ENCODE results near the gene SPDYC.
"Not testable (repeated sequence)": the region's sequence is repeated elsewhere in the genome, so short reads cannot be mapped to it uniquely, and the experiment has no call there.

The SPDYC gene

DNA sequence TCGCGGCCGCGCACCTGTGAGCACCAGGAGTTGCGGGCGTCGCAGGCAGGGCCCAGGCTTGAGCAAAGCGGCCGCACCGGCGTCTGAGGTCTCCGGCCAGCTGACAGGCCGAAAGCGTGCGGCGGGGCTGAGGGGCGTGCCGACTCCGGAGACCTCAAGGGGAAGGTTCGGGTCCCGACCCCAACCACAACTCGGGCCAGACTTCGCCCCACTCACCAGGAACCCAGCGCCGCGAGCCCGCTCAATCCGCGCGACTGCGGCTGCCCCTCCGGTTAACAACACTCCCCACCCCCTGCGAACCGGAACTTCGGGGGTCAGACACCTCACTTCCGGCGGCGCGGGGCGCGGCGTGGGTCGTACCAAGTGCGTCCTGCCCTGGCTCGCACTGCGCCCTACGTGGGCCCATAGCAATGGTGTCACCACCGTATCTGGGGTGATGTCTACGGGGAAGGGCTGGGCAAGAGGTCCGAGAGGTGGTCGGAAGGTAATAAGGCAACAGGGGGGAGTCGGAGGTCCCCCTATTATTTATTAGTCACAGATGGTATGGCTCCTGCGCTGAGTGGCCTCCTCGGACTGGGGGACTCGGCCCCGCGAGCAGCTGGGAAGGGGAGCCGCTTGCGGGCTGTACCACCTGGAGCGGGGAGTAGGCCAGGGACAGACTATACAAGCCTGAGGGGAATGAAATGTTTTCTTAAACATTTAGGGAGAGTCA is 35.6 kb upstream of the SPDYC start, which contains the start of gene SYVN1:
SYVN1 (minus strand) TSS at position 280 of the 712 bp plus-strand sequence. CDS start 918 bp downstream, outside the sequence.
- no peak for DNase-seq

DNA sequence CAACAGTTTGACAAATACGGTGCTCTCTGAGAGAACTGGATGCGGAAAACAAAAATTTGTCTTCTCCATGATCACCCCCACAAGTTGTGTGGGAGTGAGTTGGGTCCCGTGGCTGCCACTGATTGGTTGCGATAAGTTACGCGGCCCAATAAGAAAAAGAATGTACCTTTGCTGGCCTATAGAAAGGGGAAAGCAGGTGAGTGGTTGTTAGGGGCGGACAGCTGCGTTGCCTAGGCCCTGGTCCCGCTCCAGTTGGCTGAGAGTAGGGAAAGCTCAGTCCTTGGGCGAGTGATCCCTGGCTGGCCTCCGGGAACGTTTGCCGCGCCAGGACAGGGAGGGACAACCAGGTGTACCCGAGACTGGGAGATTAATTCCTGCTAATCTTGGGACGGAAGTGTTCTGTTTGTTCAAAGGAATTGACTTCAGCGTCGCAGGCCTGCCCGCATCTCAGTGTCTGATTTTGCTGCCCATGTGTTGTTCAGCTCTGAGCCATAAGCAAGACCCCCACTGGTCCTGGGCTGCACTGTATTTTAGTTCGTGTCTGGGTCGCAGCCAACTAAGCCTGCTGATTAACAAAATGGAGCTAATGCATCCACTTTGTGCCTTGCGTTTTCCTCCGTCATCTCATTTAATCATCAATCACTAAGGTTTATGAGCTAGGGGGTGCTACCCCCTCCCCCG is 34.9 kb upstream of the SPDYC start:
- DNase-seq = peak; percentile 96

DNA sequence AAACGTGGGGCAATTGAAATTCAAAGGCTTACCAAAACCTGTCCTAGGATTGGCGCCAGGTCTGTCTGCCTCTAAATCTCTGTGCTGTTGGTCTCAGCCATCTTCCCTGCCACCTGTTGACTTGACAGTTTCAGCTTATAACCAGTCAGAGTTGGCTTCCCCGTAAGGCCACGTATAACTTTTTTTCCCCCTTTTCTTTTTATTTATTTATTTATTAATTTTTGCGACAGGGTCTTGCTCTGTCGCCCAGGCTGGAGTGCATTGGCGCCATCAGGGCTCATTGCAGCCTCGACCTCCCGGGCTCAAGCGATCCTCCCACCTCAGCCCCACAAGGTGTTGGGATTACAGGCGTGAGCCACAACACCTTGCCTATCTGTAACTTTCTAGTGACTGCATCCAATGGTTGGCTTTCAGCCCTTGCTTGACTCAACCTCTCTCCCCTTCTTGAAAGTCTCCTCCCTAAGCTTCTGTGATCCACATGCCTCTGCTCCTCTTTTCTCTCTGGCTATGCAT is 34.3 kb upstream of the SPDYC start:
- no peak for DNase-seq

DNA sequence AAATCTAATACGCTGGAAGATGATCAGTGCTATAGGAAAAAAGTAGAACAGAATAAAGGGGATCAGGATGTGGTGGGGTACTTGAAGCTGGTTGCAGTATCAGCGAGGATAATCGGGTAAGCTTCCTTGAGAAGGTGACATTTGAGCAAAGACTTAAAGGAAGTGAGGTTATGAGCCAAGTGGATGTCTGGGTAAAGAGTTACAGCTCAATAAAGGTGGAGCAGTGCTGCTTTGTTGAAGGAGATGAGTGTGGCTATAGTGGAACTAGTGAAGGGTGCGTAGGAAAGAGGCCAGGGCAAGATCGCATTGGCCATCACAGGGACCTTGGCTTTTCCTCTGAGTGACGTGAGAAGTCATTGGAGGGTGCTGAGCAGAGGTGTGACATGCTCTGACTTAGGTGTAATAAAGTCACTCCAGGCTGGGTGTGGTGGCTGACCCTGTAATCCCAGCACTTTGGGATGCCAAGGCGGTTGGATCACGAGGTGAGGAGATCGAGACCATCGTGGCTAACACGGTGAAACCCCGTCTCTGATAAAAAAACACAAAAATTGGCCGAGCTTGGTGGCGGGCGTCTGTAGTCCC is 33.4 kb upstream of the SPDYC start:
- DNase-seq = no peak

DNA sequence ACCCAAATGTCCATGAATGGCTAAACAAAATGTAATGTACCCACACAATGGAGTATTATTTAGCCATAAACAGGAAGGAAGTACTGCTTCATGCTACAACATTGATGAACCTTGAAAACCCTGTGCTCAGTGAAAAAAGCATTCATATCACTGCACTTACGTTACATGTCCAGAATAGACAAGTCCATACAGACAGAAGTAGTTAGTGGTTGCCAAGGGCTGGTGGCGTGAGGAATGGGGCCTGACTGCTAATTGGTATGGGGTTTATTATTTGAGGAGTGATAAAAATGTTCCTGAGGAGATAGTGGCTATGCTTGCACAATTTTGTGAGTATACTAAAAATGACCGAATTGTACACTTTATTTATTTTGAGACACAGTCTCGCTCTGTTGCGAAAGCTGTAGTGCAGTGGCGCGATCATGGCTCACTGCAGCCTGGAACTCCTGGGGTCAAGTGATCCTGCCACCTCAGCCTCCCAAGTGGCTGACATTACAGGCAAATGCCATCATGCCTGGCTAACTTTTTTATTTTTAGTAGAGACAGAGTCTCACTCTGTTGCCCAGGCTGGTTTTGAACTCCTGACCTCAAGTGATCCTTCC is 28.0 kb upstream of the SPDYC start:
- no peak for DNase-seq

DNA sequence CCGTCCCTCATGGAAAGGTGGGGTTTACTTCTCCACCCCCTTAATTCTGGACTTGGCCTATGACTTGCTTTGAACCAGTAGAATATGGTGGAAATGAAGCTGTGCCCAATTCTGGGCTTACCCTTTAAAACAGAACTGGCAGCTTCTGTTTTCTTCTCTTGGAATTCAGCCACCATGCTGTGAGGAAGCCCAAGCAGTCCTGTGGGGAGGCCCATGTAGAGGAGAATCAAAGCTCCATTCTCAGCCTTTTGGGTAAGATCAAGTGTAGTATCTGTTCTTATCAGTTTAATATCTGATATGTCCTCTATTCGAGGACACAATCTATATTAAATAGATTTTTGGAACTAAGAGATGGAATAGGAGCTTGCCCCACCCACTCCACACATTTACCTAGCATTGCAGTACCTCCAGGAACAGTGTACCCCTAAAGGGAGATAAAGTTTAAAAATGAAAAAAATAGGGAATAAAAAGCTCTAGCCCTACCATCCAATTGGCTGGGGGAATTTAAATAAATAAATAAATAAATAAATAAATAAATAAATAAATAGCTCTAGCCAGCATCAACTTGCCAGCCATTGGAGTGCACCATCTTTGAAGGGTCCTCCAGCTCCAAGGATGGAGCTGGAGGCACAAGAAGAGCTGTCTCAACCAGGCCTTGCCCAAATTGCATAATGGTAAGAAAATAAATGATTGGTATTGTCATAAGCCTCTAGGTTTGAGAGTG is 22.5 kb upstream of the SPDYC start:
- DNase-seq = no peak

DNA sequence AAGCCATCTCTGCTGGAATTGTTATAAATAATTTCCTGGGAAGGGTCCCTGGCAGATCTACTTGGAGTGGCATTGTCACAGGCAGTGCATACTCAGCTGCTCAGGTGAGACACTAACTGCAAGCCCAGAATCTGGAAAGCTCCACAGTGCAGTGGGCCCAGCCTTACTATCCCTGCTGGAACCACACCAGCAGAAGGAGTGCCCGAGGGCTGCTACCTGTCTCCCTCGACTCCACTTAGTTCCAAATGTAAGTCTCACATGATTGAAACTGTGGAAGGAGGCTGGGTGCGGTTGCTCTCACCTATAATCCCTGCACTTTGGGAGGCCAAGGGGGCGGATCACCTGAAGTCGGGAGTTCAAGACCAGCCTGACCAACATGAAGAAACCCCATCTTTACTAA is 21.4 kb upstream of the SPDYC start:
- DNase-seq = no peak

DNA sequence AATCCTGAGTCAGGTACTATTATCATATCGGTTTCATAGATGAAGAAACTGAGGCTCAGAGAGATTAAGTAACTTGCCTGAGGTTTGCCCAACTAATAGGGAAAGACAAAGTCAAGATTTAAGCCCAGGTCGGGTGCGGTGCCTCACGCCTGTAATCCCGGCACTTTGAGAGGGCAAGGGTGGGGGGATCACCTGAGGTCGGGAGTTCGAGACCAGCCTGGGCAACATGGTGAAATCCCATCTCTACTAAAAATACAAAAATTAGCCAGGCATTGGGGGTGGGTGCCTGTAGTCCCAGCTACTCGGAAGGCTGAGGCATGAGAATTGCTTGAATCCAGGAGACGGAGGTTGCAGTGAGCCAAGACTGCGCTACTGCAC is 19.9 kb upstream of the SPDYC start:
- DNase-seq = not testable (repeated sequence)

DNA sequence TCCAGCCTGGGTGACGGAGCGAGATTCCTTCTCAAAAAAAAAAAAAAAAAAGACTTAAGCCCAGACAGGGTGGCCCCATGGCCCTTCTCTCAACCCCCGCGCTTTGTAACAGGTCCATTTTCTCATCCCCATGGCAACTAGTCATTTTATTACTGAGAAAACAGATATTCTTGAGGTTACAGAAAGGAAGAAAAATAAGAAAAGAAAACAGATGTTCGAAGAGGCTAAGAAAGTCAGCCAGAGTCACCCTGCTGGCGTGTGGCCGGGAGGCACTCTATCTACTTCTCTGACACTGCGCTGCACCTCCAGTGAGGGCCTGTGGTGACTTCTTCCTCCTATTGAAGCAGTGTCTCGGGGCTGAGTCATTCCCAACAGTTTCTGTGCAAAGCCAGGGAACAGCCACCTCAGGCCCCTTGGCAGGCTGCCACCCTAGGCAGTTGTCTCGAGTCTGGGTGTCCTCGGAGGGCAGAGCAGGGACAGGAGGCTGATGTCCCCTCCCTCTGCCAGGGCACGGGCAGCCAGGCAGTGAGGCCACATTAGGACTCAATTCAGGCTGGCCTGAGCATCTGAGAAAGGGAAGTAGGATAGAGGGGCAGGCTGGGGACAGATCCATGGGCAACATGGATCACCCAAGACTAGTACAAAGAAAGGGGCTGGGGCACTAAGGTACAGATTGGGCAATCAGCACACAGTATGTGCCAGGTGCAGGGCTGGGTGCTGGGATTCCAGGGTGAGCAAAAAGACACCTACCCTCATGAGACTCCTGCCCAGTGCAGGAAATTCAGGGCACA is 19.3 kb upstream of the SPDYC start:
- DNase-seq = no peak

DNA sequence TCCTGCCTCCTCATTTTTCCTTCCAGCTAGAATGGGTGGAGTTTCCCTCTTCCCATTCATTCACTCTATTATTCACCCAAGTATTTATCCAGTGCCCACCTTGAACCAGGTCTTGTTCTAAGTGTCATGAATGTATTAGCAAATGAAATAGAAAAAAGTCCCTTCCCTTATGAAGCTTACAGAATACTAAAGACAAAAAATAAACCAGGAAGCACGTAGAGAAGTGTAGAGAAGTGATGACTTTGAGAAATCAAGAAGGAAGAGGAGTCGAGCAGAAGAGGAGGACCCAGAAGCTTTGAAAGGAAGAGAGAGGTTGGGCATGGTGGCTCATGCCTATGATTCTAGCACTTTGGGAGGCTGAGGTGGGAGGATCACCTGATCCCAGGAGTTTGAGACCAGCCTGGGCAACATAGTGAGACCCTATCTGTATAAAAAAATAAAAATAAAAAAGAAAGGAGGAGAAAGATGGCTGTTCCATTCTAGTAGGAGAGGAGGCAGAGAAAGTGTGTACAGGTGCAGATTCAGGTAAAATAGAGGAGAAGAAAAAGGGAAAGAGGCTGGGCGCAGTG is 18.6 kb upstream of the SPDYC start:
- no peak for DNase-seq

DNA sequence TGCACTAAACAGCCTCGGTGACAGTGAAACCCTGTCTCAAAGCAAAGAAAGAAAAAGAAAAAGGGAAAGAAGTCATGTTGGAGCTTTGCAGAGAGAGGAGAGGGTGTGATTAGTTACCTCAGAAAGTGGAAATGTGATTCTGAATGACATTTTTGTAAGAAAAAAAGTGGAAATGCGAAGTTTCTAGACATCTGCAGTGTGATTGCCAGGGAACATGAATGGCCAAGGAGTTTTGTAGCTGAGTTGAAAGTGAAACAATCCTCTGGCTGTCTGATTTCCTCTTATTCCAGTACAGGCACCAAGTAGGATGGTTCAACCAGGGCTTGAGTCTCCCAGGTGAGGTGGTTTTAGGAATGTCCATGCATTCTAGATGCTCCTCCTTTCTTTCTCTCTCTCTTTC is 17.9 kb upstream of the SPDYC start:
- DNase-seq = no peak

DNA sequence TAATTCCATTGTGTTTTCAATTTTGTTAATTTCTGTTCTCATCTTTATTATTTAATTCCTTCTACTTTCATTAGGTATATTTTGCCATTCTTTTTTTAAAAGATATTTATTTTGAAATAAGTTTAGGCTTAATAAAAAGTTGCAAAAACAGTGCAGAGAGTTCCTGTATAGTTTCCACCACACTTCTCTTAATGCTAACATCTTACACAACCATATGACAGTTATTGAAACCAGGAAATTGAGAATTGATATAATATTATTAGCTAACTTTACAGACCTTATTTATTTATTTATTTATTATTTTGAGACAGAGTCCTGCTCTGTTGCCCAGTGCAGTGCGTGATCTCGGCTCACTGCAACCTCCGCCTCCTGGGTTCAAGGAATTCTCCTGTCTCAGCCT is 13.8 kb upstream of the SPDYC start:
- no peak for DNase-seq

DNA sequence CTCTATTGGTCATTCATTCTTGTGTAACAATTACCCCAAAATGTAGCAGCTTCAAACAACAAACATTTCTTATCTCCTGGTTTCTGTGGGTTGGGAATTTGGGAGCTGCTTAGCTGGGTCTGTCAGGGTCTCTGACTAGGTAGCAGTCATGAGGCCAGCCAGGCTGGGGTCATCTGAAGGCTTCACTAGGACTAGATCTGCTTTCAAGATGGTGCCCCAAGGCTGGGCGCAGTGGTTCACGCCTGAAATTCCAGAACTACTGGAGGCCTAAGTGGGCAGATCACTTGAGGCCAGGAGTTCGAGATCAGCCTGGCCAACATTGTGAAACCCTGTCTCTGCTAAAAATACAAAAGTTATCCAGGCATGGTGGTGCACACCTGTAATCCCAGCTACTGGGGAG is 13.1 kb upstream of the SPDYC start:
- no peak for DNase-seq

DNA sequence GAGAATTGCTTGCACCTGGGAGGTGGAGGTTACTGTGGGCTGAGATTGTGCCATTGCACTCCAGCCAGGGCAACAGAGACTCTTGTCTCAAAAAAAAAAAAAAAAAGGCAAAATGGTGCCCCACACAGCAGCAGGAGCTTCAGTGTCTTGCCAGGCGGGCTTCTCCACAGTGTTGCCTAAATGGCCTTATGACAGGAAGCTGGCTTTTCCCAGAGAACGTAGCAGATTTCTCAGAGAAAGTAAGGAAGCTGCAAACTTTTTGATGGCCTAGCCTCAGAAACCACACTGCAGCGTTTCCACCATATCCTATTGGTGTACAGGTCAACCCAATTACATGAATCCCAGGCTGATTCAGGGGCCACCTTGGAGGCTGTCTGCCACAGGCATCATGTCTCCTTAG is 12.7 kb upstream of the SPDYC start:
- no peak for DNase-seq

DNA sequence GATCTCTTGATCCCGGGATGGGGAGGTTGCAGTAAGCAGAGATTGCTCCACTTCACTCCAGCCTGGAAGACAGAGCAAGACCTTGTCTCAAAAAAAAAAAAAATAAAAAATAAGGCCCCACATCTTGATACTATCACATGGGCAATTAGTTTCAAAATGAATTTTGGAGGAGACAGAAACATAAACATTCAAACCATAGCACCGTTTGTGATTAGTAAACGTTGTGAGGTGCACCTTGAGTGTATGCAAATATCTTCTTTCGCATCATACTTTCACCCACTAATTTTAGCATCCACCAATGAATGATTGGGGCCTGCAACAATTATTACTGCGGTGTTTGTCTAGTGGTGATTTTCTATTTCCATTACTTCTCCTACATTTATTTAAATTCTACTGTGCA is 11.0 kb upstream of the SPDYC start:
- DNase-seq = no peak

DNA sequence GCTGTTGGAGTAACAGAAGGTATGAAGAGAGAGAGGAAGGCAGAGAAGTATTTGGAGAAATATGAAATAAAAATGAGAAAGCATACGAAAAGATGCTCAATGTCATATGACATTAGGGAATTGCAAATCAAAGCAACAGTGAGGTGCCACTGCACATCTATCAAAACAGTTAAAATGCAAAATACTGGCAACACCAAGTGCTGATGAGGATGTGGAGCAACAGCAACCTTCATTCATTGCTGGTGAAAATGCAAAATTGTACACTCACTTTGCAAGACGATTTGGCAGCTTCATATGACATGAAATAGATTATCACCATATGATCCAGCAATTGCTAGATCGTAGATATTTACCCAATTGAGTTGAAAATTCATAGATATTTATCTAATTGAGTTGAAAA is 9.4 kb upstream of the SPDYC start:
- no peak for DNase-seq

DNA sequence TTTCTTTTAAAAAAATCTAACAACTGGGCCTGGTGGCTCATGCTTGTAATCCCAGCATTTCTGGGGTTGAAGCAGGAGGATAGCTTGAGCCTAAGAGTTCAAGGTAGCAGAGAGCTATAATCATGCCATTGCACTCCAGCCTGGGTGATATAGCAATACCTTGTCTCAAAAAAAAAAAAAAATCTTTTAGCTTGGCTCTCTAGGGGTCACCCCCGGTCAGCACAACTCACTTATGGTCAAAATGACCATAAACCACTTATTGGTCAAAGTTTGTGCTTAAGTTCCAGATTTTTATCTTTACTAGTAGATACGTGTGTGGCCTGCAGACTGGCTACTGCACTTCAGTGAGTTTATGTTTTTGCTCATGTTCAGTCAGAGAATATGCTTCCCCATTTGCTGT is 6.3 kb upstream of the SPDYC start:
- DNase-seq = no peak

DNA sequence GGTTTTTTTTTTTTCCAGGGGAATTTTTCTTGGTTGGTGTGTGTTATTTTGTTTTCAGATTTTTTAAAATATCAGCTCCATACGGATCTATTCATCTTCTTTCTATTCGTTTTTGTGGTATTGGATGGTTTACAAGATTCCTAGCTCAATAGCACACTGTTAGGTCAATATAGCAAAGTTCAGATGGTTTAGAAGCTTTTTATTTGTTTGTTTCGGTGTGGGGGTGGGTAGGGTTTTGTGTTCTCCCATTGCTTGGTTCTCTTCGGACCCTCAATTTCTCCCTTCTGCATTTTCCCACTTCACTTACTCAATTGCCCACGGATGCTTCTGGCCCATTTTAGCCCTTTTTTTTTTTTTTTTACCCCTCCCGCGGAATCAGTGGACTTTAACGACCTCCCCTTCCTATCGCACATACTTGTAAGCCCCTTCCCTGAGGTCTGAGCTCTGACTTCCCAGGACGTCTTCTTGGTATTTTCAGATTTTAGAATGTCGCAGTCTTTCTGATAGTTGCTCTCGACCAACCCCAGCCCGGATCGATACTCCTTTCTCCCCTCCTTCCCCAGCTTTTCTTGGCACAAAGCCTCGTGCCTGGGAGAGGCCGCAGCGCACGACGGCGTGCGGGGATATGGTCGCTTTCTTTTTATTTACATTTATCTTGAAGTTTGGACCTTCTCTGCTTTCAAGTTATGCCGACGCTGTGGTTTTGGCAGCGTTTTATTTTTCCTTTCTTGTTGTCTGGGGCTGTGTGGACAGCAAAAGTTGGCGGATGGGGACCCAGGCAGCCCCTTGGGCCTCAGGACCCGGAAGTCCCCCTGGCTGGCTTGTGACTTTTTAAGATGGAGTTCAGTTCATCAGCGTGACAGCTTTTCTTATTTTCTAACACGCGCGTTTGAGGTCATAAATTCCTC is 4.4 kb upstream of the SPDYC start:
- no peak for DNase-seq

DNA sequence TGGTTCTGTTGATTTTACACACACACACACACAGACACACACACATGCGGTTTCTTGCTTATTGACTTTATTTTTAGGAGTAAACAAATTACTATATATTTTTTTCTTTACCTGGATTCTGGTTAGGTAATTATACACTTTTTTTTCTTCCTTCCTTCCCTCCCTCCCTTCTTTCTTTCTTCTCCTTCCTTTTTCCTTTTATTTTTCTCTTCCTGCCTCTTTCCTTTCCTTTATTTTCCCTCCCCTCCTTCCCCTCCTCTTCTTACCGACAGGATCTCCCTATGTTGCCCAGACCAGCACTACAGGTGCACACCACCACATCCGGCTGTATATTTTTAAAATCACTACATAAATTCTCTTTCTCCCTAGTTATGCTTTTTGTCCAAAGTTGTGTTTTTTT is 3.1 kb upstream of the SPDYC start:
- DNase-seq = no peak

DNA sequence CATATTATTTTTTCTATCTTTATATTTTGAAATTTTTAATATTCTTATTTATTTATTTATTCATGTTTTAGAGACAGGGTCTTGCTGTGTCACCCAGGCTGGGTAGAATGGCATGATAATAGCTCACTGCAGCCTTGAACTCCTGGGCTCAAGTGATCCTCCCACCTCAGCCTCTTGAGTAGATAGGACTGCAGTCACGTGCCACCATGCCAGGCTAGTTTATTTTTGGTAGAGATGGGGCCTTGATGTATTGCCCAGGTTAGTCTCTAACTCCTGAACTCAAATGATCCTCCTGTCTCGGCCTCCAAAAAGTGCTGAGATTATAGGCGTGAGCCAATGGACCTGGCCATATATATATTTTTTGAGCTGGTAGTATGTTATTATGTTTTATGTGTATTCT is 2.4 kb upstream of the SPDYC start:
- no peak for DNase-seq

DNA sequence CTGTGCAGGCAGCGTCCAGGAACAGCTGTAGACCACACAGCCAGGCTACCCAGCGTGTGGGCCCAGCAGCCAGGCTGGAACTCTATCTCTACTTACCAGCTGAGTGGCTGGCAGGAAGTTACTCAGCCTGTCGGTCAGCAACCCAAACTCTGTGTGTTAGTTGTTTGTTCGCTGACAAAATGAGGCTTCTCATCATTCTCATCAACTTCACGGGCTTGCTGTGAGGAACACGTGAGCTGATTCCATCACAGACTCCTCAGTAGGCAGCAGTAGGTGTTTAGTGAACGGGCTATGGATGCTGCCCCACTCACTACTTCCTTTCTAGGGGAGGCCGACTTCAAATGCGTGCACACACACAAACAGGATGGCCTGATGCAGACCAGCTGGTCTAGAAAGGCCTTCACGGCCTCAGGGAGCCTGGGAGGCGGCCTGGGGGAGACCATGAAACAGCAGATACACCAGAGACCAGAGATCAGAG is 830 bp upstream of the SPDYC start:
- no peak for DNase-seq

Measured in NCI-H187 treated with DMSO at 0.1 percent for 48 hours (cell line).